HL-60/S4 (cell line): ENCODE results near the gene IST1.

Experiments used
- in situ Hi-C: fragments of 300-500 bp; cut with MboI; formaldehyde crosslinking; loops from 2 replicates; pipeline ENCODE4 v1.14.3; 2022; ENCODE audit warnings: low sequenced_read_pairs

IST1 gene

DNA sequence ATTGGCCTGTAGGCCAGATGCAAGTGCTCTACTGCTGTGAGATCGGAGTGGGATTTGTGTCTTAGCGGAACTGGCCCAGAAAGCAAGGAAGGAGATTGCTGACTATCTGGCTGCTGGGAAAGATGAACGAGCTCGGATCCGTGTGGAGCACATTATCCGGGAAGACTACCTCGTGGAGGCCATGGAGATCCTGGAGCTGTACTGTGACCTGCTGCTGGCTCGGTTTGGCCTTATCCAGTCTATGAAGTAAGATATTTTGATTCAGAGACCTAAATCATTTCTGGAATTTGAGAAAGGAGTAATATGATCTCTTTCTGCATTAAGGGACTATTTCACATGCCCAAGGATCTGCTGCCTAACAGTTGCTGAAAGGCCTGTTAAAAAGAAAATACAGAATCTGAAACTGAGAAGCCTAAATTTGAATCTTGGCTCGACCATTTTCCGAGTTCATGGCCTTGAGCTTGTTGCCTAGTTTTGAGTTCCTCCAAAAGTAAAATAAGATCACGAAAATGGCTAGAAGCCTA, 21.1 kb downstream of the IST1 start:
- in situ Hi-C loops: no loop called here

DNA sequence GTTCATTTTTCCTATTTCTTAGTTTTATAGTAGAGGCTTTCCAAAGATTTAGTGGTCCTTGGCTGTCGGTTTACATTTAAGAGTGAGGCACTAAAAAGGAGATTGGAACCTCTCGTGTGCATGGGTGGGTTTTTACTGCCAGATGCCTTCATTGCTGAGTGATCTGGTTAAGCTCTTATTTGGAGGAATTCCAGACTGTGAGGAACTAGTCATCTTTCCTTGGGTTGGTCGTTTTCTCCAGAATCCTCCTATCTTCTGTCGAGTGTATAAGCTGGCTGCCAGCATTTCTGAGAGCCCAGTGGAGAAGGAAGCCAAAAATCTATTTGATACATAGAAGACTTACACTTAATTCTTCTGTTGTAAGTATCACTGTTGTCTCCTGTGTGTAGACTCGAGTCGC, 22.6 kb downstream of the IST1 start:
- in situ Hi-C loops: no loop called here

DNA sequence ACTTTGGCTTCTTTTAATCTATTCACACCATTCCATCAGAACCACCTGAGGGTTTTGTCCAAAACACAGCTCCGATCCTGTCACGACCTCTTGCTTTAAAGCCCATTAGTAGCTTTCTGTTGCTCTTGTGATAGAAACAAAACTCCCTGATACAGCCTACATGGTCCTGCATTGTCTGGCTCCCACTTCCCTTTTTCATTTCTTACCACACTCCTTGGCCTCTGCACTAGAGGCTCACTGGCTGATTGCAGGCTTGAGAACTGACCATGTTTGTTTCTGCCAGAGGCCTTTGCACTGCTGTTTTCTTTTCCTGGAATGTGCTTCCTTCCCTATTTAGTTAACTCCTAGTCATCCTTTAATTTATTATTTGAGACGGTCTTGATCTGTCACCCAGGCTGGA, 23.7 kb downstream of the IST1 start:
- in situ Hi-C loops: no loop called here

DNA sequence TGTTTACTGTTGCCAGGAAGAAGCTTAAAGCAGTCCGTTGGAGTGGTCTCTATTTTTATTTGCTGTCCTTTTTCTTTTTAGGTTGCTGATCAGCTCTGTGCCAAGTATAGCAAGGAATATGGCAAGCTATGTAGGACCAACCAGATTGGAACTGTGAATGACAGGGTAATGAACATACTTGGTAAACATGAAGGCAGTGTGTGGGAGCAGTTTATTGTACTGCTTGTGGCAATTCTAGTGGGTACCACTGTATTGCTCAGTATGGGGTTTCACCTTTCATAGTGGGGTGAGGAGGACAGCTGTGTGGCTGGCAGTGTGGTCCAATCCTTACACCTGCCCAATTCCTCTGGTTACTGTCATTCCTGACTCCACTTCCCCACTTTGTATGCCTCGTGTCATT, 25.3 kb downstream of the IST1 start:
- in situ Hi-C loops: no loop called here

DNA sequence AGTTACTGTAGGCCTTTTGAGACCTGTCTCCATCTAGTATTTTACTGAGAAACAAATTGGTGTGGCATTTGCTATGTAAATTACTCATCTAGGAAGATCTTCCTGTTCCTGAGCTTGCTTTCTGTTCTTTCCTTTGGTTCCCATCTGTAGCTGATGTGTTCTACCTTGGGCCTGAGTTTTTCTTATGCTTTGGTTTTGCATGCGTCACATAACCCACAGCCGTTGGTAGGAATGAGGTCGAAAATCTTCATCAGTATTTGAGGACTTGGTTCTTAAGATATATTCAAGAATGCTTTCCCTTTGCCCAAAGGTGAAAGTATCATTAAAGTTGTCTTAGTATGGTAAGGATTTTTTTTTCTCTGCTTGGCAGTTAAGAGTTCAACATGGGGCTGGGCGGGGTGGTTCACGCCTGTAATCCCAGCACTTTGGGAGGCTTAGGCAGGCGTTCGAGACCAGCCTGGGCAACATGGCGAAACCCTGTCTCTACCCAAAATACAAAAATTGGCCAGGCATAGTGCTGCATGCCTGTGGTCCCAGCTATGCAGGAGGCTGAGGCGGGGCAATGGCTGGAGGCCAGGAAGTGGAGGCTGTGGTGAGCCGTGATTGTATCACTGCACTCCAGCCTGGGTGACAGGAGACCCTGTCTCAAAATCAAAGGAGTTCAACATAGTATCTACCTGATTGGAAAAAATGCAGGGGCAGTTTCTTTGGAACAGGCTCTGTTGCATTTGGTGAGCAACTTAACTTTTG, 28.8 kb downstream of the IST1 start:
- in situ Hi-C loops: no loop called here

DNA sequence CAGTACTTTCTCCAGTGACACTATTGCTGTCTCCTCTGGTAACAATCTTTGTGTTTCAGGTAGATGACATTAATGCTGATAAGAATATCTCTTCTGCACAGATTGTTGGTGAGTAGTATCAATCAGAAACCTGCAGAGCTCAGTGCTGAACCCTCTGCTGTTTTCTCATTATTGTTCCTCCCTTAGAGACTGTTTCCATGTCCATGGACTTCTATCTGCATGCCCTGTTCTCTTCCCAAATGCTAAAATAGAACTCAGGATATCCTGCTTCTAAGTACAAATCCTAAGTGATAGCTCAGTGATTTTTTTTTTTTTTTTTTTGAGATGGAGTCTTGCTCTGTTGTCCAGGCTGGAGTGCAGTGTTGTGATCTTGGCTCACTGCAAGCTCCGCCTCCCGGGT, 29.4 kb downstream of the IST1 start:
- in situ Hi-C loops: no loop called here

DNA sequence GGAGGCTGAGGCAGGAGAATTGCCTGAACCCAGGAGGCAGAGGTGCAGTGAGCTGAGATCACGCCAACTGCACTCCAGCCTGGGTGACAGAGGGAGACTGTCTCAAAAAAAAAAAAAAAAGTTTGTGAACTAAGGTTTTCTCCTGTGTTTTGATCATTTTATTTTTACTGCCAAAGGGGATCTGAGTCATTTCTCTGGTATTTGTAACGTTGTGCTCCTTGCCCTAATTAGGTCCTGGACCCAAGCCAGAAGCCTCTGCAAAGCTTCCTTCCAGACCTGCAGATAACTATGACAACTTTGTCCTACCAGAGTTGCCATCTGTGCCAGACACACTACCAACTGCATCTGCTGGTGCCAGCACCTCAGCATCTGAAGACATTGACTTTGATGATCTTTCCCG, 32.1 kb downstream of the IST1 start:
- in situ Hi-C loops: no loop called here

DNA sequence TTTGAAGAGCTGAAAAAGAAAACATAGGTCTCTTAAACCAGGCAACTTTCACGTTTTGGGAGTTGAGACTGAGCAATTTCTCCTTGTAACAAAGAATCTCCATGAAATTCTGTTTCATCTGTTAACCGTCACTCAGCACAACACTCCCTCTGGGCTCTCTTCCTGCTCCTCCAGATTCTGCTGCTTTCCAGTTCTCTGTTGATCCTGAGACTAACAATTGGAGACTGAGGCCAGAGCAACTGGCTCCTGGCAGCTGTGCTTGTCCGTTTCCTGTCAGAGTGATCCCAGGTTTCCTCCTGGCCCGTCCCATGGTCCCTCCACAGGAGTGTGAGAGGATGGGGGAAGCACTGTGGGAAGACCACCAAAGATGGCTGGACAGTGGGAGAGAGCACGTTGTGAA, 32.5 kb downstream of the IST1 start:
- in situ Hi-C loops: no loop called here

DNA sequence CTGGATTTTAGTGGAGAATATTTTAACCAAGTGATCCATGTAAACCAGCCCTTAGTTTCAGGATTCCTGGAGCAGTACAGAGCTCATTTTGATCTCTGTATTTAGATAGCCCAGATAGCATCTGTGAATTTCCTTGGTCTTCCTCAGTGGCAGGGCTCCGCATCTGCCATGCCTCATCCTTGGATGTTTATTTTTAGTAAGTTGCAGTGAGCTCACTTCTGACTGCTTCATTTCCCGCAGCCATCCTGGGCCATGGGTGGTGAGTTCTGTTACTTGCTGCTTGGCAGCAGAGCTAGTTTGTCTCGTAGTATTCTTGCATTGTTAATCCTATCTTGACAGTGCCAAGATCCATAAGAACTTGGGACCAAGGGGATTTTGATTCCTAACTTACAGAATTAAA, 33.7 kb downstream of the IST1 start:
- in situ Hi-C loops: no loop called here

DNA sequence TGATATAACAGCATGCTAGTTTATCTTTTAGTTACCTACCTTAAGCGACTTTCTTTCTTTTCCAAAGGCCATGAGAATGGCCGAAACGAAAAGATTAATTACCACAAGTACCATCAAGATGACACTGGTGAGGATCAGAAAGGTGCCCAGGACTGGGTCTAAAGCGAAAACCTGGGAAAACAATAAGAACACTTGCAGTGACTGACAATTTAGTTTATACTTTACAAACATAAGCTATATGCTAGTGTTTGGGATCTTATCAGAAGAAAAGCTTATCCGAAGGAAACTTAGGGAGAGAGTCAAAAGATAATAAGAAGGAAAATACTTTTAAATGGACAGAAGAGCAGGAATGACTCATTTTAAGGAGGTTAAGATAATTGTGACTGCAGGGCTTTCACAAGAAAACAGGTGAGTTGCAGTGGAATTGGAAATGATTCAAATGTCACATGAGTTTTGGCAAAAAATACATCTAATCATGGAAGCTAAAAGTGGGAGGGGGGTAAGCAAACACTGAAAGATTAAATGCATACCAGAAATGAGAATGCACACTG, 34.8 kb downstream of the IST1 start:
- in situ Hi-C loops: no loop called here

DNA sequence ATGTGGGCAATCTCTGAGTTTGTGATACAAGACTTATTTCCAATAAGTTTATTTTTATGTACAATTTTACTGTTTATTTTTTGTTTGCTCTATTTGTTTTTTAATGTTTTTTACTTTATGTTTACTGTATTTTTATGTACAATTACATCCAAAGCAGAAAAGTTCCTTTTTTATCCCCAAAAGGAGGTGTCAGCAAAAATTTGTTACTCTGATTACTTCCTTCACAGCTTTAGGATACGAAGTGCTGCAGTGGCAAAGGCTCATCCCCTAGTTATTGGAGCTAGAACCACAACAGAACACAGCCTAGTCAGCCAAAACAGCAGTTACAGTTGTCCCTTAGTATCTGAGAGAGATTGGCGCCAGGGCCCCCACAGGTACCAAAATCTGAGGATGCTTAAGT, 35.7 kb downstream of the IST1 start:
- in situ Hi-C loops: no loop called here

DNA sequence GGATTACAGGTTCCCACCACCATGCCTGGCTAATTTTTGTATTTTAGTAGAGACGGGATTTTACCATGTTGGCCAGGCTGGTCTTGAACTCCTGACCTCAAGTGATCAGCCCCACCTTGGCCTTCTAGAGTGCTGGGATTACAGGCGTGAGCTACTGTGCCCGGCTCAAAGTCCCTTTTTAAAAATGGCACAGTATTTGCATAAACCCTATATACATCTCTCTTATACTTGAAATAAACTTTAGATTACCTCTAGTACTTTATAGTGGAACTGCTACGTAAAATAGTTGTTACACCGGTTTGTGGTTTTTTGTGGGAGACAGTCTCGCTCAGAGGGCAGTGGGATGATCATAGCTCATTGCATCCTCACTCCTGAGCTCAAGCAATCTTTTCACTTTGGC, 36.3 kb downstream of the IST1 start:
- in situ Hi-C loops: no loop called here

DNA sequence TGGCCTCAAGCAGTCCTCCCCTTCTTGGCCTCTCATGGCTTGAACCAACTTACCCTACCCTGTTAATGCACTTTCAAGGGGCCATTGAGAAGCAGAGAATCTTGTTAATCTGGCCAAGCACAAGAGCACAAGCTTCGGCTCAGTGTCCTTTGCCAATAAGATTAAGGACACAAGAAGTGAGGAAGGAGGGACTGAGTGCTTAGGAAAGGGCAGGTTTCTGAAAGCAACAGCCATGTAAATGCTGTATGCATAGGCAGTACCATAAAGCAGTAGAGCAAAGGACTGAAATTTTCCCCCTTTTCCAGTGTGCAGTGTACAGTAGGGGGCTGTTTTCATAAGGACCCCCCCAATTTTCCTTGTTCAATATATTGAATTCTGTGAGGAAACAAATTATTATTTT, 37.7 kb downstream of the IST1 start:
- in situ Hi-C loops: no loop called here

DNA sequence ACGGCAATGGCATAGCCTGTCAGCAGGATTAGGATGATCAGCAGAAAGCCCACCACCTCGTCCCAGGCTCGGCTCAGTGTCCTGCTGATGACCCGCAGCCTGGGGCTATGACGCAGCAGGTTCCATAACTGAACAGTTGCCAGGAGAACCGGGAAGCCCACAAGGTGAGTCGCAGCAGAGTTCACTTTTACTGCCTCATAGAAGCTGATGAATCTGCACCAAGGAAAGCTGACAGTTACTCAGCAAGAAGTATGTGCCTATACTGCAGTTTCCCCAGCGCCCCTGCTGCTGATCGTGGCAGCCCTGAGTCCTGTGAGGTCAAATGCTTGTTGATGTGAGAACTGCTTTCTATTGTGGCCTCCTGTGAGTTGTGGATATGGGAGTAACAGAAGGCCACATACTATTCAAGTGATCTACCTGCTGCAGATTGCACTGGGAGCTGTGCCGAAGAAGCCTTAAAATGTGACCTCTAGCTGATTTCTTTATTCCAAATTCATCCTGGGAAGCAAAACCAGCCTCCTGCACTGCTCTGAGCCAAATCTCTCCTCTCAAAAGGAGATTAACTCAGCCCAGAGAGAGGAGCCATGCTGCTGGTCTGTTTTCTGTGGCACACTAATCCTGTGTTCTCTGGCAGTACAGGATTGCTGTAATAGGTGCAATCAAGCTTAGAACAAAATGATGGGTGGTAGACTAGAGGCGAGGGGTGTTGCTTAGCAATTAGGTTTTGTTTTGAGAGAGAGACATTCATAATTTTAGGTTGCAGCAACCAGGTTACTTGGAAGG, 38.8 kb downstream of the IST1 start:
- in situ Hi-C loops: no loop called here

DNA sequence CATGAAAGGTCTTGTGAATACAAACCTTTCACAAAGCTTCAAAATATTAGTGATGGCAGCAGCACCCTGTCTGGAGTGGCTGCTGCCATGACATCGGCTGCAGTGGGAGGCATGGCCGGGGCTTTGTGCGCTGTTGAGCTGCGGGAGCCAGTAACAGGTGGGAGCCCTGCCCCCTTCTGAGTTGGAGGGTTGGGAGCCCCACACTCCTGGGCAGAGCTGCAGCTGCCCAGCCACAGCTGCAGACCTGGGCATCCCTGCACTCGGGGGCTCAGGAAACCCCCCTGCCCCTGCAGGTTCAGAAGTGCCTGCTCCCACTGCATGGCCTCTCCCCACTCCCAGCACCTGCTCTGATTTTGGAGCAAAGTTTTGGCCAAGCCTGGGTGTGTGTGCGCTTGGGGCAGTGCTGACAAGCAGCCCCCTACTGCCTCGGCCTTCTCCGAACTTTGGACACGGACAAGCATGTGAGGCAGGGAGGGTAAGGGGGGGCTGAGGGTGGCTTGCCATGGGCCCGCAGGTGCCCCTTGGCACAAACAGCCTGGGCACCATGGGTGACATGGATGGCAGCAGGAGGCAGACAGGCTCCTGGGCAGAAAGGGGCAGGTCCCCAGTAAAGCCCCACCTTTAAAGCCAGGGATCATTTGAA, 42.7 kb downstream of the IST1 start:
- in situ Hi-C loops: no loop called here

DNA sequence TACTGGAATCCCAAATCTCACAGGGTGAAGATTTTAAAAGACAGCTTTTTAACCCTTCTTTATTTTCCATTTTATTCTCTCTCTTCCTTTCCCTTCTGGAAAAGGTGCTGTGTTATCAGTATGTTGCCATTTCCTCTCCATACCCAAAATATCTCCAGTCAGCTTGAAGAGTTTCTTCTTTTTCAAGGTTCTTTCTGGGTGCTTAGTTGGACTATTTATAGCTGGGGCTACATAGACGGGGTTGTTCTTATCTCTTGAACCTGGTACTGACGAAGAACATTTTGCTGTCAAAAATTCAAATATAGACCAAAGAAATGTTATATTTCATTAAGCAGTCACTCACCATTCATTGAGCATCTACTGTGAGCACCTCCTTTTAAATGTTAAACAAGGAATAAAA, 48.6 kb downstream of the IST1 start:
- in situ Hi-C loops: no loop called here

DNA sequence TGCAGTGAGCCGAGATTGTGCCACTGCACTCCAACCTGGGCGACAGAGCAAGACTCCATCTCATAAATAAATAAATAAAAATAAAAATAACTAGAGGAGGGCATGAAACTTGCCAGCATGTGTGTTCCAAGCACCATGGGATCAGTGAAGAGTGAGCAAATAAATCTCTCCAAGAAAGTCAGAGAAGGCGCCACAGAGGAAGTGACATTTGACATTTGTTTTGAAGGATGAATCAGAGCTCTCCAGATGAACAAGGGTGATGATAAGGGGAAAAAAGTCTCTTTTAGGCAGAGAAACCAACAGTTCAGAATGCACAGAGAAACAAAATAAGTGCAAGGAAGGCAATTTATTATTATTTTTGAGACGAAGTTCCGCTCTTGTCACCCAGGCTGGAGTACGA, 50.3 kb downstream of the IST1 start:
- in situ Hi-C loops: no loop called here

DNA sequence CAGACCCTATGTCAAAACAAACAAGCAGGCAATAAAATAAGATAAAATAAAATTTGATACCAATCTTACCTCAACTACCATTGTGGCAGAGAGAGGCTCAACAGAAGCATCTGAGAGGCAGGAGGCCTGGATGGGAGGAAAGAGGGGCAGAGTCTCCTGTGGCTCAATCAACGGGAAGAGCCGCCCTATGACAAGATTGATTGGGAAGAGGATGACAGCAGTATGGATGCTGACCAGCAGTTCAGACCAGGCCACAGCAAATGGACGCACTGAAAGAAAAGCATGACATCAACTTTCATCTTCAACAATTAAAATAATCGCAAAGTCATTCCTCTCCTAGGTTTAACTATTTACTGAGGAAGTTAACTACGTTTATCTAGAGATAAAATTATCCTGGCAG, 57.5 kb downstream of the IST1 start:
- in situ Hi-C loops: no loop called here

DNA sequence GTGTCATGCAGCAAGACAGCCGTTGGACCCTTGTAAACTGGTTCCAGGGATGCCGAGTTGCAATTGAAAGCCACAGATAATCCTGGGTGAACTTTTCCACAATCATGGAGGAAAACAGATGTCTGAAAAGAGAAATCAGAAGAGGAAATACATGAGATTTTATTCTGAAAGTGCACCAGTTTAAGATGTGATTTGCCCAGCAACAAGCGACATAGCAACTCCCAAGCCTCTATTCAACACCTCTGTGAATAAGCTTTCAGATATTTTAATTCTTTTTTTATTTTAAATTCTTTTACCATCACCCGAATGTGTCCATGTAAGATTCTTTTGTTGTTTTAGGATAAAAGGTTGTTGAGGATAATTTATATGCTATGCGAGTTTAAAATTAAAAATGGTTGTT, 58.8 kb downstream of the IST1 start:
- in situ Hi-C loops: no loop called here

DNA sequence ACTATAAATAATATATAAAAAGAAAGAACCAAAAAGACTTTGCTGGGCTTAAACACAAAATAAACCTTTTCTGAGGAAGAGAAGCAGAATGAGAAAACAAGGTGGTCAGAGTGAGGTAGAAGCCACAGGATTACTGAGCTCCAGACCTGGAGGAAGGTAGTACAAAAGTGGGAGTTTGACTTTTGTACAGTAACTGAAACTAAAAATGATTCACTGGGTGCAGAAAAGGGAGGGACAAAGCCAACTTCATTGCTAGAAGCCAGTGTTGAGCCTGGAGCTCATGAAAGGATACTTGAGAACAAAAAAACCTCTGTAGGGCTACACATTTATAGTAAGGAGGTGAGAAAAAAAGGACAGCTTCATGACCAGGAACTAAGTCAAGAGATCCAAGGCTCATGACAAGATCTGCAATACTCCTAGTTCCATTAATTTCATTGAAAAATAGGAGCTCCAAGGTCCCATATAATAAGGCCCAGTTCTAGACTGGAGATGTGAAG, 59.4 kb downstream of the IST1 start:
- in situ Hi-C loops: no loop called here

DNA sequence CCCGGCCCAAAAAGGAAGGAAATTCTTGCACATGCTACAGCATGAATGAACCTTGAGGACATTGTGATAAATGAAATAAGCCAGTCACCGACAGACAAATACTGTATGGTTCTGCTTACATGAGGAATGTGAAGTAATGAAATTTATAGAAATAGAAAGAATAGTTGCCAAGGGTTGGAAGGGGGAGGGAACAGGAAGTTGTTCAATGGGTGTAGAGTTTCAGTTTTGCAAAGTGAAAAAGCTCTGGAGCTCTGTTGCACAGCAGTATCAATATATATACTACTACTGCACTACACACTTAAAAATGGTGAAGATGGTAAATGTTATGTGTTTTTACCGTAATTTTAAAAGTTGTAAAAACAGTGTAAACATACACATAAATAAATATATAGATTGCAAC, 61.2 kb downstream of the IST1 start:
- in situ Hi-C loops: no loop called here
